Neural progenitor cell (in vitro differentiated cells): ENCODE measurements around the gene TMEM115.

Experiments used
- EZH2 ChIP-seq: fragments of 200-600 bp; sonication (generic); IDR thresholded peaks from 2 replicates; pipeline ENCODE4 v1.6.1; 2017; ENCODE audit warnings: antibody characterized with exemption, mild to moderate bottlenecking, moderate library complexity
- EZH2phosphoT487 ChIP-seq: fragments of 200-600 bp; sonication (generic); IDR thresholded peaks from 2 replicates; pipeline ENCODE4 v1.6.1; 2017; ENCODE audit warnings: antibody characterized with exemption
- TF ChIP-seq, protein P1 (sequence below): fragments of 200-600 bp; sonication (generic); IDR thresholded peaks from 2 replicates; pipeline ENCODE4 v1.5.1; 2017; ENCODE audit warnings: antibody characterized with exemption, mild to moderate bottlenecking

- TF ChIP-seq, protein P1, sequence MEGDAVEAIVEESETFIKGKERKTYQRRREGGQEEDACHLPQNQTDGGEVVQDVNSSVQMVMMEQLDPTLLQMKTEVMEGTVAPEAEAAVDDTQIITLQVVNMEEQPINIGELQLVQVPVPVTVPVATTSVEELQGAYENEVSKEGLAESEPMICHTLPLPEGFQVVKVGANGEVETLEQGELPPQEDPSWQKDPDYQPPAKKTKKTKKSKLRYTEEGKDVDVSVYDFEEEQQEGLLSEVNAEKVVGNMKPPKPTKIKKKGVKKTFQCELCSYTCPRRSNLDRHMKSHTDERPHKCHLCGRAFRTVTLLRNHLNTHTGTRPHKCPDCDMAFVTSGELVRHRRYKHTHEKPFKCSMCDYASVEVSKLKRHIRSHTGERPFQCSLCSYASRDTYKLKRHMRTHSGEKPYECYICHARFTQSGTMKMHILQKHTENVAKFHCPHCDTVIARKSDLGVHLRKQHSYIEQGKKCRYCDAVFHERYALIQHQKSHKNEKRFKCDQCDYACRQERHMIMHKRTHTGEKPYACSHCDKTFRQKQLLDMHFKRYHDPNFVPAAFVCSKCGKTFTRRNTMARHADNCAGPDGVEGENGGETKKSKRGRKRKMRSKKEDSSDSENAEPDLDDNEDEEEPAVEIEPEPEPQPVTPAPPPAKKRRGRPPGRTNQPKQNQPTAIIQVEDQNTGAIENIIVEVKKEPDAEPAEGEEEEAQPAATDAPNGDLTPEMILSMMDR = no peak
- no peak for TF ChIP-seq EZH2phosphoT487
- no peak for TF ChIP-seq EZH2
These were observed 8.0 kb downstream of the TMEM115 start for GRCh38 chr3:50351323-50351697.
